Mucosa of rectum (tissue), 2 donors: ENCODE measurements around the gene NANOS3.

ENCODE experiments used
- H3K27ac ChIP-seq, 2 donors: one replicate each; pipeline ENCODE4 v1.7.0; 2013; ENCODE audit warnings: inconsistent platforms in 2 of 2, low read depth in 2 of 2, low read length in 2 of 2
- H3K27me3 ChIP-seq, 2 donors: one replicate each; pipeline ENCODE4 v1.7.0; 2013; ENCODE audit warnings: low read length in 2 of 2; ENCODE audit not compliant: control insufficient read depth in 2 of 2, insufficient read depth in 2 of 2
- H3K36me3 ChIP-seq, 2 donors: one replicate each; pipeline ENCODE4 v1.7.0; 2013; ENCODE audit warnings: low read length in 2 of 2; ENCODE audit not compliant: control insufficient read depth in 2 of 2, insufficient read depth in 2 of 2
- H3K4me1 ChIP-seq, 2 donors: one replicate each; pipeline ENCODE4 v1.7.0; 2013; ENCODE audit warnings: low read length in 2 of 2, mild to moderate bottlenecking in 1 of 2; ENCODE audit not compliant: control insufficient read depth in 2 of 2, insufficient read depth in 2 of 2
- H3K4me3 ChIP-seq, 2 donors: one replicate each; pipeline ENCODE4 v1.7.0; 2013; ENCODE audit warnings: low read length in 2 of 2
- H3K9ac ChIP-seq, 2 donors: one replicate each; pipeline ENCODE4 v1.7.0; 2013; ENCODE audit warnings: low read length in 2 of 2, low read depth in 1 of 2, mild to moderate bottlenecking in 1 of 2
- H3K9me3 ChIP-seq, 2 donors: one replicate each; pipeline ENCODE4 v1.7.0; 2013; ENCODE audit warnings: low read length in 2 of 2; ENCODE audit not compliant: control insufficient read depth in 2 of 2
- donor health status: healthy.
- donor health status: Normal muscosa, but diverticular disease.

Gene NANOS3

DNA sequence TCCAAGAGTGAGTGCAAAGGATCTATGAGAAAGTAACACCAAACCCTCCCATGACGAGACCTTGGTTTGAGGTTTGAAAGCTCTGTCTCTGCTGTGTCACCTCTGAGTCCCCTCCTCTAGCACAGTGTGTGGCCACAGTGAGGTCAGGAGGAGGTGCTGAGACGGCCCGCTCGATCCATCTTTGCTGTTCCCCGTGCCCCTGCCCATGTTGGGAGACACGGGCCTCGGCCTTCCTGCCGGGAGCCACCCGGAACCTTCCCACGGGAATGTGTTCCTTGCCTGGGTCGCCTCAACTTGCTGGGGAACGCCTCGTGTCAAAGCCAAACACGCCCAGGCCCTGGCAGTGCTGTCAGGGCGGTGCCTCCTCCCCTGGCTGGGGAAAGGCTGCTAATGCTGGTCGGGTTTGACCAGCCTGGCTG, 10.1 kb downstream of the NANOS3 start:
- peak overlapping the region; percentile 73 to 80 for H3K27ac ChIP-seq
- H3K4me3 ChIP-seq: peak overlapping the region in 1 of 2 donors; percentile 1
- H3K36me3 ChIP-seq: no peaks in the 10 kb centered on the region
- no peaks in the 10 kb centered on the region for H3K27me3 ChIP-seq
- H3K4me1 ChIP-seq: peaks cover 44 to 45% of the 10 kb centered on the region in 2 donors
- no peaks in the 10 kb centered on the region for H3K9me3 ChIP-seq
- peak overlapping the region; percentile 29 to 44 for H3K9ac ChIP-seq

- Histone ChIP-seq H3K36me3 (no peaks in the 10 kb centered on the region), H3K27ac (peak overlapping the region; percentile 73 to 80), H3K27me3 (no peaks in the 10 kb centered on the region), H3K4me1 (peaks cover 39 to 43% of the 10 kb centered on the region in 2 donors), H3K4me3 (no peak overlapping the region), H3K9me3 (no peaks in the 10 kb centered on the region), H3K9ac (peak overlapping the region; percentile 38 to 44)
Measured at GRCh38 chr19:13887517-13887916, 10.6 kb downstream of the NANOS3 start.

GRCh38 chr19:13888281-13888680, 11.3 kb downstream of the NANOS3 start:
- peaks cover 37 to 42% of the 10 kb centered on the region in 2 donors for H3K4me1 ChIP-seq
- peak overlapping the region in 1 of 2 donors; percentile 38 for H3K9ac ChIP-seq
- H3K36me3 ChIP-seq: no peaks in the 10 kb centered on the region
- peak overlapping the region; percentile 73 to 80 for H3K27ac ChIP-seq
- H3K4me3 ChIP-seq: no peak overlapping the region
- H3K27me3 ChIP-seq: no peaks in the 10 kb centered on the region
- no peaks in the 10 kb centered on the region for H3K9me3 ChIP-seq

DNA sequence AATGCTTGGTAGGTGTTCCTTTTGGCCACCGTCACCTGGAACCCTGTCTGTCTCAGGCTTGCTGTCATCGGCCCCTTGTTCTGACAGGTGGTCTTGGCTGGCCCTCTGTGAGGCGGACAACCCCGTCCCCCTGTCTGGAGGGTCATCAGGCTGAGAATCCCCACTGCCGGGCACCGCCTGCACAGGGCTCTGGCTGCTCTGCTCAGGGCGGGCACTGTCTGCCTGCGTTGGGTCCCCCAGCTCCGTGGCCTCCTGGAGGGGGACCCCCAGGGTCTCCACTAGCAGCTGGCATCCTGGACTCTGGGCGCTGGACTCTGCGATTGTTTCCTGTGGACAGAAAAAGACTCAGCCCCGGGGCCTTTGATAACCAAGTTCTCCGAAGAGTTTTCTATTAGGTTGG, 13.2 kb downstream of the NANOS3 start:
- Histone ChIP-seq H3K4me3 (no peak overlapping the region), H3K36me3 (no peaks in the 10 kb centered on the region), H3K9me3 (no peaks in the 10 kb centered on the region), H3K4me1 (peaks cover 32 to 35% of the 10 kb centered on the region in 2 donors), H3K9ac (no peak overlapping the region), H3K27ac (no peak overlapping the region), H3K27me3 (no peaks in the 10 kb centered on the region)

GRCh38 chr19:13892870-13893269, 15.9 kb downstream of the NANOS3 start:
- Histone ChIP-seq H3K4me1 (peaks cover 10 to 18% of the 10 kb centered on the region in 2 donors), H3K4me3 (no peak overlapping the region), H3K27me3 (no peaks in the 10 kb centered on the region), H3K9ac (peak overlapping the region in 1 of 2 donors; percentile 14), H3K9me3 (no peaks in the 10 kb centered on the region), H3K36me3 (no peaks in the 10 kb centered on the region), H3K27ac (peak overlapping the region; percentile 63 to 76)

DNA sequence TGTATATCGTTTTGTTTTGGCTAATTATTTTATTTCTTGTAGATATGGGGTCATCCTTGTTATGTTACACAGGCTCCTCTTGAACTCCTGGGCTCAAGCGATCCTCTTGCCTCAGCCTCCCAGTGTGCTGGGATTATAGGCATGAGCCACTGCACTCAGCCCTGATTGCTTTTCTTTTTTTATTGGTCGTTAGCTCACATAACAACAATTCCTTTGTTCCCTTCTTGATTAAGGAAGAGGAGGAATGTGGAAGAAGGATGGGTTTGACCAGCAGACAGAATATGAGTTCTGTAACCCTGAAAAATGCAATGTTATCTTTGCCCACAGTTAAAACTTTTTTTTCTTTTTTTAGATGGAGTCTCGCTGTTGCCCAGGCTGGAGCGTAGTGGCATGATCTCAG, 17.6 kb downstream of the NANOS3 start:
- Histone ChIP-seq H3K36me3 (no peaks in the 10 kb centered on the region), H3K9me3 (no peaks in the 10 kb centered on the region), H3K27me3 (no peaks in the 10 kb centered on the region), H3K27ac (no peak overlapping the region), H3K4me3 (no peak overlapping the region), H3K9ac (no peak overlapping the region), H3K4me1 (peaks cover 9 to 14% of the 10 kb centered on the region in 2 donors)

GRCh38 chr19:13896227-13896626, 19.3 kb downstream of the NANOS3 start:
- Histone ChIP-seq H3K27me3 (no peaks in the 10 kb centered on the region), H3K9ac (no peak overlapping the region), H3K9me3 (no peaks in the 10 kb centered on the region), H3K36me3 (no peaks in the 10 kb centered on the region), H3K27ac (no peak overlapping the region), H3K4me1 (peaks cover 11 to 14% of the 10 kb centered on the region in 2 donors), H3K4me3 (no peak overlapping the region)

GRCh38 chr19:13899393-13899792, 22.5 kb downstream of the NANOS3 start:
- H3K27me3 ChIP-seq: no peaks in the 10 kb centered on the region
- peaks cover 7 to 12% of the 10 kb centered on the region in 2 donors for H3K4me1 ChIP-seq
- no peak overlapping the region for H3K4me3 ChIP-seq
- H3K36me3 ChIP-seq: no peaks in the 10 kb centered on the region
- H3K27ac ChIP-seq: peak overlapping the region; percentile 64 to 77
- H3K9me3 ChIP-seq: no peaks in the 10 kb centered on the region
- no peak overlapping the region for H3K9ac ChIP-seq

GRCh38 chr19:13899912-13900584, 23.1 kb downstream of the NANOS3 start:
- H3K4me1 ChIP-seq: peaks cover 7 to 10% of the 10 kb centered on the region in 2 donors
- peak overlapping the region; percentile 64 to 77 for H3K27ac ChIP-seq
- no peaks in the 10 kb centered on the region for H3K9me3 ChIP-seq
- H3K4me3 ChIP-seq: no peak overlapping the region
- H3K36me3 ChIP-seq: no peaks in the 10 kb centered on the region
- H3K27me3 ChIP-seq: no peaks in the 10 kb centered on the region
- no peak overlapping the region for H3K9ac ChIP-seq

DNA sequence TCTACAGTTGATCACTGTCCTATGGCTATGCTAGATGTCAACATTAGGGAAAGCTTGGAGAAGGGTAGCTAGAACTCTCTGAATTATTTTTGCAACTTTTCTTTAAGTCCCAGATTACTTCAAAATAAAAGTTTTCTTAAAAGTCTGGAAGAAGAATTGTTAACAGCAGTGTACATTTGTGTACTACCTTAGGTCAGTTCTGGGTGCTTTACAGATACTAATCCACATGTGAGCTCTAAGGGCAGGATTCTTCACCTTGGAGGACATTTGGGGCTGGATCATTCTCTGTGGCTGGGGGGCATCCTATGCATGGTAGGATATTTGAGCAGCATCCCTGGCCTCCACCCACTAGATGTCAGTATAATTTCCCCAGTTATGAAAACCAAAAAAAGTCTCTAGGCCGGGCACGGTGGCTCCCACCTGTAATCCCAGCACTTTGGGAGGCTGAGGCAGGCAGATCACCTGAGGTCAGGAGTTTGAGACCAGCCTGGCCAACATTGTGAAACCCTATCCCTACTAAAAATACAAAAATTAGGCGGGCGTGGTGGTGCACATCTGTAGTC, 26.1 kb downstream of the NANOS3 start:
- Histone ChIP-seq H3K4me3 (no peak overlapping the region), H3K27ac (no peak overlapping the region), H3K9ac (no peak overlapping the region), H3K4me1 (peaks cover 18 to 19% of the 10 kb centered on the region in 2 donors), H3K9me3 (no peaks in the 10 kb centered on the region), H3K36me3 (no peaks in the 10 kb centered on the region), H3K27me3 (no peaks in the 10 kb centered on the region)
